Adipocyte (in vitro differentiated cells): ENCODE data around the gene ANO4.

Experiments used
- DNase-seq: peaks from one replicate; pipeline ENCODE4 v3.0.0-alpha.2; 2015; ENCODE audit warnings: low read depth
- H3K27me3 ChIP-seq: replicated peaks from 2 replicates; pipeline ENCODE4 v1.7.0; 2013; ENCODE audit warnings: mild to moderate bottlenecking, low read length, moderate library complexity; ENCODE audit not compliant: control insufficient read depth, insufficient read depth
- H3K36me3 ChIP-seq: 2 replicates; pipeline ENCODE4 v1.7.0; 2013; ENCODE audit warnings: low read length, mild to moderate bottlenecking, moderate library complexity; ENCODE audit not compliant: control insufficient read depth, insufficient read depth, severe bottlenecking
- H3K4me1 ChIP-seq: 2 replicates; pipeline ENCODE4 v1.7.0; 2013; ENCODE audit warnings: mild to moderate bottlenecking, low read length, moderate library complexity; ENCODE audit not compliant: control insufficient read depth, insufficient read depth
- H3K4me3 ChIP-seq: 2 replicates; pipeline ENCODE4 v1.7.0; 2013; ENCODE audit warnings: mild to moderate bottlenecking, low read length, moderate library complexity
- H3K9ac ChIP-seq: 2 replicates; pipeline ENCODE4 v1.7.0; 2013; ENCODE audit warnings: mild to moderate bottlenecking, low read length, moderate library complexity
- H3K9me3 ChIP-seq: 2 replicates; pipeline ENCODE4 v1.7.0; 2013; ENCODE audit warnings: mild to moderate bottlenecking, low read length, moderate library complexity; ENCODE audit not compliant: control insufficient read depth

The ANO4 gene

GRCh38 chr12:101019201-101019600 is 224.6 kb downstream of the ANO4 start:
- H3K36me3 ChIP-seq, result no peaks in the 10 kb centered on the region

DNA sequence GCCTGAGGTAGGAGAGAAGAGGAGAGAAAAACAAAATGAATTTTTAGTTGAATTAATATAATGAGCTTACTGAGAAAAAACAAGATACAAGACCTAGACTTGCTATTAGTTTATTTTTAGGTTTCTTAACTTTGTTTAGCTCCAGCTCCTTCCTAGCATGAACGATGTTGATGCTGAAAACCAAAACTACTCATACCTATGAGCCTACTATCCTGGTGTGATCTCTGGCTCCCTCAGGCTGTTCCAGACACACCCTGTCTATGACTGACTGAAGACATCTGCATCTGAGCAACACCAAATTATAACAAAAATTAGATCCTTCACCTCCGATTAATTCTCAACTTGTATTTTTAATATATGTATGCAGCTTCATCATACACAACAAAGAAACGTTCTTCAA is 225.1 kb downstream of the ANO4 start:
- Histone ChIP-seq H3K36me3 (no peaks in the 10 kb centered on the region), H3K4me1 (peaks cover 15% of the 10 kb centered on the region), H3K9ac (no peak overlapping the region), H3K27me3 (no peaks in the 10 kb centered on the region), H3K9me3 (no peaks in the 10 kb centered on the region), H3K4me3 (no peak overlapping the region)
- no peak for DNase-seq

More at GRCh38 chr12:101019201-101019600, 224.6 kb downstream of the ANO4 start:
- Histone ChIP-seq H3K4me1 (peaks cover 15% of the 10 kb centered on the region), H3K9me3 (no peaks in the 10 kb centered on the region), H3K27me3 (no peaks in the 10 kb centered on the region), H3K9ac (no peak overlapping the region), H3K4me3 (no peak overlapping the region)
- DNase-seq, result no peak

DNA sequence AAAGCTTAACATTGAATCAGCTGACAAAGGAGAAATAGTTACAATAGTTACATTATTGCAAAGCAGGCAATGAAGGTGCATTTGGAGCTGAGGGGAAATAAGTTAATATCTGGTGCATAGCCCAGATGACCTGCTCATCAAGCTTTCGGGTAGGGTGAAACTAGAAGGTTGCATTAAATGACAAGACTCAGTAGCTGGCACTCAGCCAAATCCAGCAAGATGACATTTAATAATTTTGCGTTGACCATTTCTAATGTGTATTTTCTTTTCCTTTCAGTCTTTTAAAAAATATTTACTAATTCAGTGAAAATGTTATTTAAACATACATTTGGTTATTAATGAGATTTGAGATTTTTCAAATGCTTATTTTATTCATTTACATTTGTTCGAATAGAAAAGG is 226.9 kb downstream of the ANO4 start:
- H3K4me1 ChIP-seq, result peaks cover 15% of the 10 kb centered on the region
- DNase-seq, result peak; percentile 10
- H3K36me3 ChIP-seq, result no peaks in the 10 kb centered on the region
- no peaks in the 10 kb centered on the region for H3K27me3 ChIP-seq
- H3K9ac ChIP-seq, result no peak overlapping the region
- H3K9me3 ChIP-seq, result no peaks in the 10 kb centered on the region
- no peak overlapping the region for H3K4me3 ChIP-seq

DNA sequence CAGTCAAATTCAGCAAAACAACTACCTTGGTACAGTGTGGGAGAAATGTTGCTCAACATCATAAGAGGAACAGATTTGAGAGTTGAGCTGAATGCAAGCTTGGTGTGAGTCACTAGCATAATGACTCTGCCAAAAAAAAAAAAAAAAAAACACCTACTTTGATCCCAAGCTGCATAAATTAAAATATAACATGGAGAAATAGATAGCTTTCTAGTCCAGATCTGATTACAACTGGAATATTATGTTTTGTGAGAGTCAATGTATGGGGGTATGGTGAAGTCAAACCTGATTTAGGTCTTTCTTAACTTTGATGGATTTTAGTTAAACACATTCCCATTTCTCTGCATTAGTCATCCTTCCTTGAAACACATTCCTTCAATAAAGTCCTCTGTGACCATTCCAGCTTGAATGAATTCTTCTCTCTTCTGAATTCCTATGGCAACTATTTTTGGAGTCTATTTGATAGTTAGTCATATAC is 227.4 kb downstream of the ANO4 start:
- peak; percentile 89 for DNase-seq
- H3K9me3 ChIP-seq, result no peaks in the 10 kb centered on the region
- H3K36me3 ChIP-seq, result no peaks in the 10 kb centered on the region
- H3K27me3 ChIP-seq, result no peaks in the 10 kb centered on the region
- H3K9ac ChIP-seq, result no peak overlapping the region
- no peak overlapping the region for H3K4me3 ChIP-seq
- peaks cover 15% of the 10 kb centered on the region for H3K4me1 ChIP-seq

DNA sequence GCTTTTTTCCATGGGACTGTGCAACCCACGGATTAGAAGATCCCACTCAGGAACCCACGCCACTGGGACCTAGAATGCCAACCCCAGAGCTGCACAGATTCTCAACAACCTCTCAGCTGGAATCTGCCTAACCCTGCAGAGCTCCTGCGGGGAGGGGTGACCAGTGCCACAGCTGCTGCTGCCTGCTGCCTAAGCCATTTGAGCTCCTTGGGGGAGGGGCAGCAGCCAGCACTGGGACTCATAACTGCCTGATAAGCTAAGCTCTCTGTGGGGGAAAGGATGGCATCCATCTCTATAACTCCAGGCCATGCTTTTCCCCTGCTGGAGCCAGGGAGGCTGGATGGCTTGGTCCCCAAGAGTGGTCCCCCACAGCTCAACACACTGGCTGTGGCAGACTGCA is 232.6 kb downstream of the ANO4 start:
- Histone ChIP-seq H3K27me3 (no peaks in the 10 kb centered on the region), H3K9ac (no peak overlapping the region), H3K9me3 (peaks cover 9% of the 10 kb centered on the region), H3K4me1 (peaks cover 4% of the 10 kb centered on the region), H3K36me3 (no peaks in the 10 kb centered on the region), H3K4me3 (no peak overlapping the region)
- DNase-seq, result no peak

DNA sequence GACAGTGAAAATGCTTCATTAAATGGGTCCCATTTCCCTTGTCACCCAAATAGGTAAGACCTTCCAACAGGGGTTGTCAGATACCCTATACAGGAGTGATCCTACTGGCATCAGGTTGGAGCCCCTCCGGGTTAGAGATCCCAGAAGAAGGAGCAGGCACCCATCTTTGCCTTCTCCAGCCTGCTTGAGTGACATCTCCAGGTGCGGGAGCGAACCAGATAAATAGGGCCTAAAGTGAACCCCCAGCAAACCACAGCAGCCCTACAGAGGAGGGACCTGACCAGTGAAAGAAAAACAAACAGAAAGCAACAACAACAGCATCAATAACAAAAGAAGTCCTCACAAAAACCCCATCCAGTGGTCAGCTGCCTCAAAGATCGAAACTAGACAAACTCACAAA is 233.2 kb downstream of the ANO4 start:
- no peaks in the 10 kb centered on the region for H3K36me3 ChIP-seq
- no peak for DNase-seq
- peaks cover 9% of the 10 kb centered on the region for H3K9me3 ChIP-seq
- H3K27me3 ChIP-seq, result no peaks in the 10 kb centered on the region
- H3K9ac ChIP-seq, result no peak overlapping the region
- no peak overlapping the region for H3K4me3 ChIP-seq
- H3K4me1 ChIP-seq, result no peaks in the 10 kb centered on the region

- Histone ChIP-seq H3K4me1 (peaks cover 29% of the 10 kb centered on the region), H3K4me3 (no peak overlapping the region), H3K9me3 (no peaks in the 10 kb centered on the region), H3K9ac (no peak overlapping the region), H3K27me3 (no peaks in the 10 kb centered on the region), H3K36me3 (no peaks in the 10 kb centered on the region)
- DNase-seq, result peak; percentile 57
Observed at GRCh38 chr12:101038289-101038871, 243.8 kb downstream of the ANO4 start.

DNA sequence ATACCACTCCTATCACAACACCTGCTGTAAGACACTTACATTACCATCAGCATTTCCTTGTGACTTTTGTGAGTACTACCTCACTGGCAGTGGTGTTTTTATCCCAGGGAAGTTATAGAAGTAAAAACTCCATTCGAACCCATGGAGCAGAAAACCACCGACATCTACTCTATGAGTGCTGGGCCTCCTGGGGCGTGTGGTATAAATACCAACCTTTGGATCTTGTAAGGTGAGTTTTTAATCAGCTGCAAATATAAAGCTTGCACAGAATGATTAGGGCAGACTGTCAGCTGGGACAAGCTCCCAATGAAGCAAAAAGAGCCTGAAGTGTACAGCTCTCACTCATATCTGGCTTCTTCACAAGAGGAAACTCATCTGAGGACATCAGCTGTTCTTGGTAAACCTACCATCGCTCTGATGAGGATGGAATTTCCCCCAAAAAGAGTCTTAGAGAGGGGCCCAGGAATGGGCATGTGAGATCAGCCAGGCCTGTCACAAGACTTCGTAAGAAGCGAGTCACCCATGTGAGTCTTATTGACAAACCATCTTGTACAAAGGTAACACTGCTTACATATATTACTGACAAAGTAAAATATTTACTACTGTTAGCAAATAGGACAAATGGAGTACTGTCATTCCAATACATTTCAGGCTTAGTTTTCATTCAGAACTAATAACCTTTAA is 245.4 kb downstream of the ANO4 start:
- Histone ChIP-seq H3K36me3 (no peaks in the 10 kb centered on the region), H3K4me3 (no peak overlapping the region), H3K4me1 (peaks cover 39% of the 10 kb centered on the region), H3K9me3 (no peaks in the 10 kb centered on the region), H3K9ac (no peak overlapping the region), H3K27me3 (no peaks in the 10 kb centered on the region)
- DNase-seq, result no peak

GRCh38 chr12:101040936-101041335 is 246.4 kb downstream of the ANO4 start:
- no peaks in the 10 kb centered on the region for H3K27me3 ChIP-seq
- H3K4me3 ChIP-seq, result no peak overlapping the region
- DNase-seq, result no peak
- no peaks in the 10 kb centered on the region for H3K9me3 ChIP-seq
- no peak overlapping the region for H3K9ac ChIP-seq
- H3K4me1 ChIP-seq, result peaks cover 49% of the 10 kb centered on the region
- no peaks in the 10 kb centered on the region for H3K36me3 ChIP-seq

- H3K4me3 ChIP-seq, result no peak overlapping the region
- H3K9me3 ChIP-seq, result no peaks in the 10 kb centered on the region
- no peaks in the 10 kb centered on the region for H3K27me3 ChIP-seq
- peaks cover 49% of the 10 kb centered on the region for H3K4me1 ChIP-seq
- DNase-seq, result no peak
- no peak overlapping the region for H3K9ac ChIP-seq
- H3K36me3 ChIP-seq, result no peaks in the 10 kb centered on the region
Observed at GRCh38 chr12:101042211-101042610, 247.6 kb downstream of the ANO4 start.

GRCh38 chr12:101044512-101045059 is 250.0 kb downstream of the ANO4 start:
- no peak overlapping the region for H3K4me3 ChIP-seq
- H3K36me3 ChIP-seq, result no peaks in the 10 kb centered on the region
- H3K4me1 ChIP-seq, result peaks cover 35% of the 10 kb centered on the region
- no peak overlapping the region for H3K9ac ChIP-seq
- no peaks in the 10 kb centered on the region for H3K9me3 ChIP-seq
- H3K27me3 ChIP-seq, result no peaks in the 10 kb centered on the region
- DNase-seq, result peak; percentile 30
